Daoy (cell line): ENCODE data around the gene SUSD3. TPM values are rescaled to one million over a fixed set of nuclear protein-coding genes. Genes with fewer than 3 reads are reported as not detected.
"Not testable (repeated sequence)": the region's sequence is repeated elsewhere in the genome, so short reads cannot be mapped to it uniquely, and the experiment has no call there.

ENCODE experiments used
- DNase-seq: peaks from one replicate; pipeline ENCODE4 v3.0.0-alpha.2; 2015; ENCODE audit warnings: low read depth
- total RNA-seq: library from RNA; depleted of rRNA; stranded (reverse); fragments of >200 nt; shearing (Covaris generic); gene quantifications from 2 replicates; pipeline ENCODE4 v1.2.3, GENCODE V29; 2014; rRNA removed

Gene SUSD3
- total RNA-seq, result 0.40 and 1.3 TPM in 2 replicates

GRCh38 chr9:93058355-93059010 lies at the start of gene SUSD3:
TSS of gene SUSD3 (plus strand) at chr9:93058701. CDS start at chr9:93058743, 42 bp downstream.
- DNase-seq, result peak; percentile 65

GRCh38 chr9:93009337-93010015 lies 49.0 kb upstream of the SUSD3 start:
- no peak for DNase-seq

GRCh38 chr9:93010056-93010455 lies 48.4 kb upstream of the SUSD3 start:
- no peak for DNase-seq

- DNase-seq, result no peak
Observed at GRCh38 chr9:93010704-93011103, 47.8 kb upstream of the SUSD3 start.

- DNase-seq, result no peak
Observed at GRCh38 chr9:93011114-93011513, 47.4 kb upstream of the SUSD3 start.

- no peak for DNase-seq
Observed at GRCh38 chr9:93012963-93013855, 45.3 kb upstream of the SUSD3 start.

- DNase-seq, result peak; percentile 42
Observed at GRCh38 chr9:93013856-93014582, 44.5 kb upstream of the SUSD3 start.

- DNase-seq, result not testable (repeated sequence)
Observed at GRCh38 chr9:93015190-93015589, 43.3 kb upstream of the SUSD3 start.

GRCh38 chr9:93017621-93018020 lies 40.9 kb upstream of the SUSD3 start:
- DNase-seq, result no peak

GRCh38 chr9:93020151-93020550 lies 38.4 kb upstream of the SUSD3 start:
- DNase-seq, result no peak

- peak; percentile 47 for DNase-seq
Observed at GRCh38 chr9:93020771-93021670, 37.5 kb upstream of the SUSD3 start.

- no peak for DNase-seq
Observed at GRCh38 chr9:93022066-93022465, 36.4 kb upstream of the SUSD3 start.

- no peak for DNase-seq
Observed at GRCh38 chr9:93022721-93023520, 35.6 kb upstream of the SUSD3 start.

GRCh38 chr9:93023521-93023815 lies 35.0 kb upstream of the SUSD3 start:
- no peak for DNase-seq

GRCh38 chr9:93024646-93024910 lies 33.9 kb upstream of the SUSD3 start:
- no peak for DNase-seq

- DNase-seq, result no peak
Observed at GRCh38 chr9:93024986-93025630, 33.4 kb upstream of the SUSD3 start.

GRCh38 chr9:93025736-93026135 lies 32.8 kb upstream of the SUSD3 start:
- DNase-seq, result no peak

- no peak for DNase-seq
Observed at GRCh38 chr9:93026640-93027039, 31.9 kb upstream of the SUSD3 start.

- DNase-seq, result no peak
Observed at GRCh38 chr9:93027750-93028149, 30.8 kb upstream of the SUSD3 start.
